Right ventricle myocardium superior (tissue), 1 donor: Measurements from ENCODE around the gene NAIP. TPM values are rescaled to one million over a fixed set of nuclear protein-coding genes. Genes with fewer than 3 reads are reported as not detected.
A peak's percentile ranks its signal among the peaks of the same experiment; 100 is the strongest.
"Not testable (repeated sequence)": the region's sequence is repeated elsewhere in the genome, so short reads cannot be mapped to it uniquely, and the experiment has no call there.

ENCODE experiments used
- ATAC-seq: fragments of 200-7000 bp; cut with Tn5 transposase; one replicate; pipeline ENCODE4 v1.9.1; 2020; ENCODE audit warnings: mild to moderate bottlenecking; ENCODE audit not compliant: poor library complexity
- DNase-seq: peaks from one replicate; pipeline ENCODE4 v3.0.0-alpha.2; 2020
- intact Hi-C: fragments of 100-400 bp; cut with DNase I; formaldehyde crosslinking; loops from one replicate; pipeline ENCODE4 v1.11.2; 2022
- total RNA-seq: library from RNA; stranded (reverse); fragmentation: NEBNext Ultra II Directional; extraction: Animal tissue kit (Norgen Biotek cat#: 25700); gene quantifications from one replicate; pipeline ENCODE4 v1.2.1, GENCODE V29; 2021
- donor health status: DM: no; HTN: yes; CAD: no; lungs with severe emphysema.

Gene NAIP
- total RNA-seq, 1 donor from 2014 or later = 4.2 TPM

DNA sequence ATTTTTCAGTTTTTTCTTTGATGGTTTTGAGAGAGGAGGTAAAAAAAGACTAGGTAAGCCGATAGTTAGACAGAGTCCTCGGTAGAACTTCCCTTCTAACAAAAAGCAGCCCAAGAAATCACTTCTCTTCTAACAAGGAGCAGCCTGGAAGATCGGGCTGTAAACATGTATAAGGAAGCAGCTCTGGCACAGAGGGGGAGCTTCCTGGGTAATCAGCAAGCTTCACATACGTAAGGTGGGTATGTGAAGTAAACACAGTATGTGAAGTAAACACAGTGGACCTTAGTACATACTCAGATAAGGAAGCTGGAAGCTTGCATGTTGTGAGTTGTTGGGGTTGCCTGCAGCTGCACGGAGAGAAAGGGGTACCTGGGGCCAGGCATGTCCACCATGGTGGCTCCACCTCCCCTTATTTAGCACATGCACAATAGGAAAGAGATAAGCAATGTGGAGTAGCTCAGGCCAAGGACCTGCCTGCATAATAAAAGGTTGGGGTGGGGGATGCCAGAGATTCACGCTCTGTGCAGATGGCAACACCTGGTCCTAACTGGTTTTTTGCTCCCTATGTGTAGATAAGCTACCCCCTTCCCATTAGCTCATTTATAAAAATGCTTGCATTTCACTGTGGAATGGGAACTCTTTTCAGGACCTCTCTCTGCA, 93.3 kb downstream of the NAIP start:
- ATAC-seq = peak; percentile 32

DNA sequence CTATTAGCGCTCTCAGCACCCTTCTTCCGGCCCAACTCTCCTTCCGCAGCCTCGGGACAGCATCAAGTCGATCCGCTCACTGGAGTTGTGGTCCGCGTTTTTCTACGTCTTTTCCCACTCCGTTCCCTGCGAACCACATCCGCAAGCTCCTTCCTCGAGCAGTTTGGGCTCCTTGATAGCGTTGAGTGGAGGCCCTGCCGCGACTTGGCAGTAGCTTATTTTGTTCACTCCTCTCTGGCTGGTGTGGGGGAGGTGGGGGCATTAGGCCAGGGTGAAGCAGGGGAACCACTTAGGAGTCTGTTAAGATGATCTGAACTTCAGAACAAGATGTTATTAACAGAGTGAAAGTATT, 100.0 kb downstream of the NAIP start:
- peak; percentile 47 for ATAC-seq
- intact Hi-C loops, DNase-seq: not testable (repeated sequence)

More for the DNA sequence above, 93.3 kb downstream of the NAIP start:
- intact Hi-C loops, DNase-seq: not testable (repeated sequence)

Other genes with a start within 250 kb of the NAIP start
- gene SERF1A, start 124.7 kb downstream of the NAIP start, total RNA-seq = 7.0 TPM
- gene SMN1, start 100.3 kb downstream of the NAIP start, total RNA-seq = 15.1 TPM
- gene GTF2H2, start 42.3 kb upstream of the NAIP start, total RNA-seq = 13.9 TPM